ENCODE results near the gene LUZP1.

The LUZP1 gene

DNA sequence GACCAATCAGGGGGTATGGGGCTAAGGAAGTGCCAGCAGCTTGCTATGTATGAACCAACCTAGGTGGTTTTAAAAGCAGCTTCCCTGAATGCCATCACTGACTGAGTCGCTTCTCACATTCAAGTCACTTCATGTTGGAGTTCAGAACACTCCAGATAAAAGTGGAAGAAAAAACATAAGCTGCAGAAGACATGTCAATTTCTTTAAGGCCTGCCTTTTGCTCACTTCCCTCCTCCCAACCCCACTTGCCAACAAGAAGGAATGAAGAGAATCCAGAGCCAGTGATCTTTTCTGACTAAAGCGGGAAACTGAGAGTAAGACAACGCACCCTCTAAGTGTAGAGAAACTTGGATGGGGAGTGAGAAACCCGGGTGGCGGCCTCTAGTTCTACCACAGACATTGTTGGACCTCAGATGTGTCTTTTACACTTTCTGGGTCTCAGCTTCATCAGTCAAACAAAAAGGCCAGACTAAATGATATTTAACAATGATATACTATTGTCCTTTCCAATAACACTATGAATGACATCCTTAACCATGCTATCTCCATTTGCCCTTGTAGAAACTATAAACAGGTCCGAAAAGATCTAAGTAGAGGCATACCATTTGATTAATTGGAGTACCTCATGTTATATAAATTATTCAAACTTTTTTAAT, 54.1 kb downstream of the LUZP1 start:
- FAIRE-seq, result no peak

DNA sequence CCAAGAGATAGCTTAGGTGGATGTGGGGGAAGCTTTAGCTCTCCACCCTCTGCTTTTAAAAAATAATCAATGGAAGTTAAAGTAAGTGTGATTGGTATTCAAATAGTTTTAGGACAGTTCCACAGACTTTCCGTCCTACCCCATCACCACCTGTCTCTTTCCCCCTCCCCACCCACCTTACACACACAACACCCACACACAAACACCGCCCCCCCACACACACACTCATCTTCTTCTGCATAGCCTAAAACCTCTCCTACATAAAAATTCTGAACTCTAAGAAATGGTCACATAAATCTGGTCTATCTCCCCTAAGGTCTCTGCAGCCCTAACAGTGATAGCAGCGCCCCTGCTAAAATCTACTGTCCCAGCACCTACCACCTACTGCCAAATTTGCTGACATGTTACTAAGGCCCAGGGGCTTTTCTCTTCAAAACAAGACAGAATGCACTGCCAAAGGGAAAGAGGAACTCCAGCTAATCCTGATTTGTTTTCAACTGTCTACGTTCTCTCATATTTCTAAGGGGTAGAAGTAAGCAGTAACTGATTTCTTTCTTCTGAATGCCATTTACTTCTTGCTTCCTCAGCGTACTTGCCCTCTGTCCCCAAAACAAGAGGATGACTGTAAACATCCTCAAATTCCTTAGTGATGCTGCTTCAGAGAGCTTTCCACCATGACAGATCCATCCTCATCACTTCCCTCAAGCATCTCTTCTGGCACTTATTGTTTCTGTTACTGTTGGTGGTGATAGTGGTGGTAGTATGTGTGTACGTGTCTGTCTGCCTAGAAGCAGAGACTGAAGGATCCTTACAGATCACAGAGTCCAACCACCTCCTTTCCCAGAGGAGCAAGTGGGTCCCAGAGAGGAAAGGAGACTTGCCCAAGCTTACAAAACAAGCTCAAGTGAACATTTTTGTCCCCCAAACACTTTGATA, 56.8 kb downstream of the LUZP1 start:
- FAIRE-seq, result no peak

GRCh38 chr1:23110391-23110790, 58.3 kb downstream of the LUZP1 start:
- no peak for FAIRE-seq

DNA sequence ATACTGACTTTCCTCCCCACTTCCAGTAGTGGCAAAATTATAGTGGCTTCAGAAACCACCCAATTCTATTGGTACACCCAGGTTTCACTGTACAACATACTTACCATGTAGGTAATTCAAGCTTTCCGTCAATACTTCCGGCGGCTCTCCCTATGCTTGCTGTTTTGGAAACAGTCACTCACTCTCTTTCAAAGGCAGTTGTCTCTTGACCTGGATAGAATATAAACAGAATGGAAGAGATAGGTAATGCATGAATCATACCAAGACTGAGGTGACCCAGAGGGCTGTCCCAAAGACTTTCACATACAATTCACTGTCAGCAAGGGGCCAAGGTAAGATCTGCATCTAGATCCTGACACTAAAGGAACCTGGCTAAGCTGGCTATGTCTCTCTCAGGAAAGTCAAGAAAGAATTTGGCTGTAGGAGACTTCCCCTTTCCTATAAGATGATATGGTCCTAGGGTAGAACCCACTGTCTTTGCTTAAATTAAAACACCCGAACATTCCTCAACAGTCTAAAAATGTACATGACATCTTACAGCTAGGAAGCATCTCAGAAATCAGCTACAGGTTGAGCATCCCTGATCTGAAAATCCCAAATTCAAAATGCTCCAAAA, 59.6 kb downstream of the LUZP1 start:
- FAIRE-seq, result no peak

- FAIRE-seq, result no peak
Measured at GRCh38 chr1:23103001-23103889, 65.4 kb downstream of the LUZP1 start.

GRCh38 chr1:23102289-23102688, 66.4 kb downstream of the LUZP1 start:
- FAIRE-seq, result no peak

GRCh38 chr1:23101887-23102286, 66.8 kb downstream of the LUZP1 start:
- no peak for FAIRE-seq

GRCh38 chr1:23101101-23101827, 67.4 kb downstream of the LUZP1 start:
- FAIRE-seq, result no peak

DNA sequence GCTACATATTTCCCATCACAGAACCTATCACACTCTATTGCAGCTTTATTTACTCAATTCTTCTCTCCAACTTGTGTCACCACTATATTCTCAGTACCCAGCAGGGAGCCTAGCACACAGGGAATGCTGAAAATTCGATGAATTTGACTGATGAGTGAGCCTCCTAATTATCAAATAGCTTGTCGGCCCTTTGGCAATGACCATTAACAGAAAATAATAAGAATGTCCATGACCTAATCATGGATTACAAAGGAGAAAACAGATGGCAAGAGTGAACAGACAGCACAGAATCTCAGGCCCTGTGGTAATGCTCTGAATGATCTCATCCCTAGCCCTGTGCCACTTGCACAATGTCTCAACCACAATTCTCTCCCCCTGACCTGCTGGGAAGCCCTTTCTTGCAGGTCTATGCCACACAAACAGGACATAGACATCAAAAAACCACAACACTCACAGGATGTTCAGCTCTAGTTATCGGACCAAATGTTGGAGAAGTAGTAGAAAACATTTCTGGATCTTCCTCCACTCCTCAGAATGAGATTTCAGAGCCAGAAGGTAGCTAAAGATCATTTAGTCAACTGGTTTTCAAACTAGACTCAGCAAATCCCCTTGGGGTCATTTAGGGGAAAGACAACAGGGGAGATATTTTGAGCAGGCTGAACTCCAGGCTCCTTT, 68.4 kb downstream of the LUZP1 start:
- no peak for FAIRE-seq

GRCh38 chr1:23099171-23099536, 69.5 kb downstream of the LUZP1 start:
- FAIRE-seq, result no peak

DNA sequence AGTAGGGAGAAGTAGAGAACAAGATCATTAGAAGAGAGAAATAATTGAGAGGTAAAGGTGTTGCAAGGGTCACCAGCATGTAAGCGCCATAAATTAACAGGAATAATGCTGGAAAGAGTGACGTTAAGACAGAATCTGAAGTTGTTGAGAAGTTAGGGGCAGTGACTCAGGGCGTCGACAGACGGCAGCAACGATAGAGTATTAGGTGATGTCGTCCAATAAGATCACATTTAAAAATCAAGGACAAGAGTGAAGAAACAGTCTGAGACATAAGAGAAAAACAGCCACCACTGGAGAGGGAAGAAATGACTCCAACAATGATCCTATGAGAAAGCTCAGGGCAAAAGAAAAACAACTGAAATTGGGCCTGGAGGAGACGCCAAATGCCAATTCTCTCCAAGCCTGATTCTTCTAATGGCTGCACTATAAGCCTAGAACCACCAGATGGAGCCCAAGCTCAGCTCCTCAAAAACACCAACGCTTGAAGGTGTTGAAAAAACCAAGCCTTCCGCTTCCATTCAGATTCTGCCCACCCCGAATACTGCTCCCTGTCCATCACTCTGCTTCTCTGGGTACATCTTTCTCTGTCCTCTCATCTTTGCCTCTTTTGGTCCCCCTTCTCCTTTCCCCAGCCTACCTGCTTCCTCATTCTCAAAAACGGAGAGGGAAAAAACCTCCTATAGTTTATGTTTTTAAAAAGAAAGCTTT, 70.0 kb downstream of the LUZP1 start:
- no peak for FAIRE-seq

DNA sequence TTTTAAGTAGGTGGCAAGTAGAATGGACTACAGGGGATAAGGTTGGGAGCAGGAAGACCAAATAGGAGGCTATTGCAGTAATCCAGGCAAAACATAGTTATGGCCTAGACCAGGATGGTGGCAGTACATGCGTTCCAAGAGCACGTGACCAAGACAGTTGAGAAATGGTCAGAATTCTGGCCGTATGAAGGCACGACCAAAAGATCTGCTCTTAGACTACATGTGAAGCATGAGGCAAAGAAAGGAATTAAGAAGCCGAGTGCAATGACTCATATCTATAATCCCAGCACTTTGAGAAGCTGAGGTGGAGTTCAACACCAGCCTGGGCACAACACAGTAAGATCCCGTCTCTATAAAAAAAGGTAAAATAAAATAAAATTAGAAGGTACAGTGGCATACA, 71.3 kb downstream of the LUZP1 start:
- no peak for FAIRE-seq

DNA sequence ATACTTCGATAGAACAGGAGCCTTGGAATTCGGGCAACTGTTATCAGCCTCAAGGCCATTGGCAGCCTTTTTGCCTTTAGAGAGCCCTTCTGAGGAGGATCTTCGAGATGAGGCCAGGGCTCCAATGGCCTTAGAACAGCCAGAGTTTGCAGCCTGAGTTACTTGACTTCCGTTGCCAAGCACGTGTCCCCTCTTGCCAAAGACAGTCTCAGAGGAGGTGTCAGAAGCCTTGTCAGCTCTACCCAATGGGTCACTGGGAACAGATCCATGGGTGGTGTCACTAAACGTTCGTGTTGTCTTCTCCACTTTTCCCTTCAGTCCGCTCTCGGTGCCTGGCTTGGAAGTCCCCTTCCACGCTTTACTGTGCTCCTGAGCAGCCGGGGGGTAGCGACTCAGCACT, 76.2 kb downstream of the LUZP1 start:
- FAIRE-seq, result no peak

DNA sequence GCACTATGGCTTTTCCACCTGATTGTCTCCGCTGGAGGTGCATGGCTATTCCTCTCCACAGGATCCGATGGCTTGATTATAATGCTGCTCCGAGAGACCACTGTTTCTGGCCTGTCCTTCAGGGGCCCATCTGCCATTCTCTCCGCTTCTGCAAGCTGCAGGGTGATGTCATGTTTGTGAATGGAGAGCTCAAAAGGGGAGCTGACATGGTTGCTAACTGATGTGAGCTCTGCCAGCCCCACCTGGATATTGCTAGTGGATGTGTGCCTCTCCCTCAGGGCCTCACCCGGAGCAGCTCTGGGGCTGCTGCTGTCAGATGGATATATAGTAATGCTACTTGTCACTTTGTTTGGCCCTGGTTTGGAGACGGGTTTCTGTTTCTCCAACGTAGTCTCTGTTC, 77.1 kb downstream of the LUZP1 start:
- FAIRE-seq, result no peak

GRCh38 chr1:23090056-23090455, 78.6 kb downstream of the LUZP1 start:
- no peak for FAIRE-seq

DNA sequence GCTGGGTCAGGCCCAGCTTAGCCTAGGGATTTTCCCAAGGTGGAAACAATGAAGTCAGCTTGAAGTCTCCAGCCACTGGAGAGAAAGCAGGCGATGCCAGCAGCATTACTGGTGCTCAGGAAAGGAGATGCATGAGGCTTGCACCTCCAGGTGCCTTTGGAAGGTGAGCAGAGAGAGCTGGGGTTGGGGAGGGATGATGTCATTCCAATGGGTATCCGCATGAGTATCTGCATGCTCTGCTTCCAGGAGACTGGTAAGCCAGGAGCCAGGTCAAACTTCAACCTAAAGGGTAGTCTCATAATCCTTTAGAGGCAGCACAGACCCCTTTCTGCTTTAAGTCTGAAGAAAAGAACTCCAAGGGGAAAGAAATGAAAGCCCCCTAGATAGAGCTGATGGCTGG, 80.6 kb downstream of the LUZP1 start:
- FAIRE-seq, result no peak

- no peak for FAIRE-seq
Measured at GRCh38 chr1:23085696-23086095, 83.0 kb downstream of the LUZP1 start.

DNA sequence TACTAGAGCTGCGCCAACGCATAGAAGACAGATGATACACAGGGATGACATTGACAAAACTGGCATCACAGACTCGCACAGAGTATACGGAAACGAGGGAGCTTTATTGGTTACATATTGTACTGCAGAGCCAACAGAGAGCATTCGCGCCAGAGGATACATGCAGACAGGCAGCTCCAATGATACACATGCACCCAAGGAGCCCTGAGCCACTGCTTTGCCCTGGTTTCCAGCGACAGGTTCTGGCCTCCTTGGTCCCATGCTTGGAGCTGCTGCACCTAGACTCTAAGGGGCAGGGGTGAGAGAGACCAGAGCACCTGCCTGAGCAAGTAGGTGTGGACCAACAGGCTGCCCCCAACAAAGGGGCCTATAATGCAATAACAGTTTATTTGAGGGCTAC, 83.8 kb downstream of the LUZP1 start:
- FAIRE-seq, result no peak

- FAIRE-seq, result no peak
Measured at GRCh38 chr1:23083714-23084480, 84.8 kb downstream of the LUZP1 start.

GRCh38 chr1:23081376-23081775, 87.3 kb downstream of the LUZP1 start:
- FAIRE-seq, result no peak

Measured in endometrium (tissue), 2 donors.